Adrenal gland (tissue), 12 donors: ENCODE results near the gene ARFIP2. TPM values are rescaled to one million over a fixed set of nuclear protein-coding genes. Genes with fewer than 3 reads are reported as not detected.

Experiments used
- DNase-seq, 7 donors: peaks; one replicate each; pipeline ENCODE4 v3.0.0-alpha.2; 2019 to 2020
- H3K27ac ChIP-seq, 5 donors: fragments of 200-600 bp; sonication (generic) in 4 of 5; 1 replicate in 3 of 5; 2 replicates in 2 of 5; pipeline versions ENCODE4 v1.5.1 to v1.8.0; 2016 to 2020; ENCODE audit warnings: mild to moderate bottlenecking in 1 of 5
- H3K27me3 ChIP-seq: fragments of 200-600 bp; 2 replicates; pipeline ENCODE4 v1.8.0; 2021
- H3K36me3 ChIP-seq, 2 donors: fragments of 200-600 bp; replicated peaks in 1 of 2; 1 replicate in 1 of 2; 2 replicates in 1 of 2; pipeline versions ENCODE4 v1.5.1 to v1.8.0; 2018 to 2022
- H3K4me1 ChIP-seq, 2 donors: fragments of 200-600 bp; replicated peaks in 1 of 2; 1 replicate in 1 of 2; 2 replicates in 1 of 2; pipeline versions ENCODE4 v1.5.1 to v1.8.0; 2018 to 2021
- H3K4me3 ChIP-seq, 4 donors: fragments of 200-600 bp; sonication (generic) in 3 of 4; one replicate each; pipeline ENCODE4 v1.5.1; 2016 to 2018
- H3K9me3 ChIP-seq, 3 donors: fragments of 200-600 bp; sonication (generic) in 1 of 3; replicated peaks in 1 of 3; 1 replicate in 2 of 3; 2 replicates in 1 of 3; pipeline versions ENCODE4 v1.5.1 to v1.8.0; 2016 to 2021
- CTCF ChIP-seq, 6 experiments: fragments of 450-650 bp in 4 of 6; fragments of 200-600 bp in 2 of 6; sonication (generic) in 1 of 6; IDR thresholded peaks; 1 replicate in 5 of 6; 2 replicates in 1 of 6; pipeline versions ENCODE4 v1.5.1 to v1.8.0; 2016 to 2021; ENCODE audit warnings: antibody characterized with exemption in 6 of 6, mild to moderate bottlenecking in 2 of 6, moderate library complexity in 1 of 6
- POLR2A ChIP-seq, 2 donors: fragments of 450-650 bp; IDR thresholded peaks; one replicate each; pipeline ENCODE4 v1.6.1; 2017; ENCODE audit warnings: antibody characterized with exemption in 2 of 2, mild to moderate bottlenecking in 2 of 2, moderate library complexity in 1 of 2
- WGBS, 4 donors: extraction: QIAGEN DNeasy Blood & Tissue Kit in 2 of 4; methylation state at CpG; one replicate each; pipeline versions ENCODE4 v1.1.5 to v1.1.7; 2013 to 2017; 5-methylcytosine and 5-hydroxymethylcytosine counted together
- intact Hi-C, 2 donors: fragments of 100-400 bp; cut with DNase I; formaldehyde crosslinking; loops; one replicate each; pipeline versions ENCODE4 v1.14.1 to v1.15.0; 2022 to 2023
- polyA plus RNA-seq, 3 donors: library from polyadenylated mRNA; stranded (reverse); fragments of 200-250 nt in 2 of 3; fragments of 350-450 nt in 1 of 3; fragmentation: Illumina TruSeq in 1 of 3; extraction: RNeasy Lipid Tissue Mini Kit (QIAGEN cat#74804) in 1 of 3; gene quantifications; one replicate each; pipeline ENCODE4 v1.2.3, GENCODE V29; 2013 to 2014
- total RNA-seq, 9 donors: library from RNA; depleted of rRNA in 4 of 9; stranded (reverse); fragments of >200 nt in 4 of 9; fragments of 120-200 nt in 1 of 9; fragmentation: NEBNext Ultra II Directional in 1 of 9; extraction: Animal tissue kit (Norgen Biotek cat#: 25700) in 1 of 9; gene quantifications; one replicate each; pipeline versions ENCODE4 v1.1.0 to v1.2.4, GENCODE V29; 2013 to 2023
- donor health status: healthy with polysubstance abuse.
- donor health status: Bipolar disorder and iron deficiency.
- donor health status: DM: yes; HTN: yes; CAD: no.
- donor health status: DM: no; HTN: no; CAD: no.
- donor health status: DM: no; HTN: no; CAD: no.
- donor health status: DM: yes; HTN: yes; CAD: no.

The ARFIP2 gene
- total and polyA plus RNA-seq, 12 donors, result 47.4 to 108 (median 59.2) TPM

DNA sequence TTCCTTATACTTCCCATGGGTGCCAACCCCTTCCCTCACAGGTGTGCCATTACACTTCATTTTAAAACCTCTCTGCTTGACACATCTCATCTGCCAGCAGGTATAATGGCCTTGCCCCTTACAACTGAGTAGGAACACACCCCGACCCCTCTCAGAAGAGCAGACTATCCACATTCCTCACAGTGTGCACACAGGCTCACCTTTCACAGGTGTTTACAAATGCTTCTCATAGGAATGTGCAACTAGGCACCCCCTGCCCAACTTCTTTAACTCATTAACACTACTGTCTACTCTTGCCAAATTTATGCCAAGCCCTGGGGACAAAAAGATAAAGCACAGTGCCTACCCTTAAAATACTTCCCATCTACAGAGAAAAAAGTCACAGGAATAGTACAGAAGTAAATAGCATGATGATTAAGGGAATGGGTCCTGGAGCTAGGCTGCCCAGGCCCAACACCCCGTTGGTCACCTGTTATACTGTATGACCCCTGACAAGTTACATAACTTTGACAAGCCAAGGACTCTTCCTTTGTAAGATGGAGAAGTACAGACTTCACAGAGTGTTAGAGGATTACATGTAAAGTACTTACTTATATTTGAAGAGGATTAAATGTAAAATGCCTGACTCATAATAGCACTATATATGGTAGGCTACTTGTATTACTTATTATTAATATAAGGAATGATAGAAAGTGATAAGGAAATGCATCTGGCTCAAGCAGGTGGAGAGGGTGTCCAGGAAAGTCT is 22.6 kb downstream of the ARFIP2 start:
- intact Hi-C loops, result no loop called here
- no peaks in the 10 kb centered on the region for H3K4me1 ChIP-seq
- H3K9me3 ChIP-seq, result no peaks in the 10 kb centered on the region
- H3K36me3 ChIP-seq, result peaks cover 0 to 50% of the 10 kb centered on the region in 2 donors
- no peak for DNase-seq
- H3K27me3 ChIP-seq, result no peaks in the 10 kb centered on the region
- 66 to 86% (median 78%) methylated on average over 2 of the region's 2 CpGs for WGBS, 4 donors
- H3K27ac ChIP-seq, result no peak overlapping the region
- TF ChIP-seq POLR2A (IDR thresholded peaks at IDR 0.05) (no peak), CTCF (IDR thresholded peaks at IDR 0.05) (no peak)
- no peak overlapping the region for H3K4me3 ChIP-seq

DNA sequence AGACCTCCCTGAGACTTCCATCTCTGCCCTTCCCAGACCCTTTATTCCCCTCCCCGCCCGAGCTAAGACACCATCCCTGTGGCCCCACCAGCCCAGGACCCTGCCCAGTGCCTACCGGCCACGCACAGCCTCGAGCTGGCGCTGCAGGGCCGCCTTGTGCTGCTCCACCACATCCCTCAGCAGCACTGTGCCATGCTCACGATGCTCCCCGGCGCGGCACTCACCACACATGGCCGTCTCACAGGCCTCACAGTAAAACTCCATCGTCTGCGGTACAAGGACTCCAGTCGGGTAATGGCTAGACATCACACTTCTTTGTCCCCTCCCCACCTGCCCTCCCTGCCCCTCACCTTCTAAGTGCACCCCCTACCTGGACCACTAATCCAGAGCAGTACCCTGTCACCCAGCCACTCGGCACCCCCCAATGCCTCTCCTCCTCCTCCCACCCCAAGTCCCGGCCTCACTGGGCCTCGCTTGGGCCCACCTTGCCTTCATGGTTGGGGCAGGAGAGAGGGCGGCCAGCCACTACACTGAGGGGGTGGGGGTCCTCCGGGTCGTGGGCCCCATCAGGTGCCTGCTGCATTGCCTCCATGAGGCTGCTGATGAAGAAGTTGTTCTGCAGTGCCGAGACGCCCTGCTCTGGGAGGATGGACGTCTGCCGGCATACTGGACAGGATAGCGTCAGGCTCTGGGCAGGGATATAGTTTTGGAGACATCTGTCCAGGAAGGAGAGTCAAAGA is 23.4 kb downstream of the ARFIP2 start:
- no peak for DNase-seq
- H3K27ac ChIP-seq, result no peak overlapping the region
- no peaks in the 10 kb centered on the region for H3K9me3 ChIP-seq
- H3K36me3 ChIP-seq, result peaks cover 0 to 52% of the 10 kb centered on the region in 2 donors
- WGBS, 4 donors, result 94 to 97% (median 95%) methylated on average over 23 to 26 of the region's 26 CpGs
- H3K4me1 ChIP-seq, result no peaks in the 10 kb centered on the region
- intact Hi-C loops, result no loop called here
- no peak overlapping the region for H3K4me3 ChIP-seq
- no peaks in the 10 kb centered on the region for H3K27me3 ChIP-seq
- TF ChIP-seq POLR2A (IDR thresholded peaks at IDR 0.05), result no peak

DNA sequence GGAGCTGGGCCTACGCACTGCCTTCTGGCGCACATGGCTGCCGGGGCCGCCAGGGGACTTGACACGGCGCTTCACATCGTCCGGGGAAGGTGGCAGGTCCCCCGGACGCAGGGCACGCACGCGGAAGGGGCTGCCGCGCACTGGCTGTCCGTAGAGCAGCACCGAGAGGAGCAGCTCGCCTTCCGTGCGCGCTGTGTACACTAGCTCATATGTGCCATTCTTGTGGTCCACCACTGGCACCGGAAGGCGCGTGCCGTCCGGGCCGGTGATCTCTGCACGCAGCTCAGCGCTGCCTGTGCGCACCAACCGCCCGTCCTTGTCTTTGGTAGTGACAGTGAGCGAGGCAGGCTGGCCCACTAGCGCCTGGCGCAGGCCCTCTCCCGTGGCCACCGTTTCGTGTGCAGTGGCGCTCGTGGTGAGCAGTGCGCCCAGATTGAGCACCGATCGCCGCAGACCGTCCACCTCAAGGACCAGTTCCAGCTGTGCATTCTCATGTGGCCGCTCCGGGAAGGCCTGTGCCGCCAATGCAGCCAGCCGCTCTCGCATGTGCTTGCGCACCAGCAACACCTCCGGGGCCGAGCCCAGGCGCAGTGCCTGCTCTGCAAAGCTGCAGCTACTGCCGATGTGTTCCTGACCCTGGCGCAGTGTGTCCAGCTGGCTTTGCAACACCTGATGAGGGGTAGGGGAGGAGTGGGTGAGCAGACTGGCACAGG is 24.6 kb downstream of the ARFIP2 start:
- no peaks in the 10 kb centered on the region for H3K27me3 ChIP-seq
- H3K9me3 ChIP-seq, result no peaks in the 10 kb centered on the region
- TF ChIP-seq POLR2A (IDR thresholded peaks at IDR 0.05), result no peak
- TF ChIP-seq CTCF (IDR thresholded peaks at IDR 0.05), result no peak
- no peak for DNase-seq
- no peaks in the 10 kb centered on the region for H3K4me1 ChIP-seq
- intact Hi-C loops, result no loop called here
- H3K27ac ChIP-seq, result no peak overlapping the region
- no peak overlapping the region for H3K4me3 ChIP-seq
- peaks cover 0 to 63% of the 10 kb centered on the region in 2 donors for H3K36me3 ChIP-seq
- 94 to 96% (median 96%) methylated on average over 10 to 56 of the region's 56 CpGs for WGBS, 4 donors

DNA sequence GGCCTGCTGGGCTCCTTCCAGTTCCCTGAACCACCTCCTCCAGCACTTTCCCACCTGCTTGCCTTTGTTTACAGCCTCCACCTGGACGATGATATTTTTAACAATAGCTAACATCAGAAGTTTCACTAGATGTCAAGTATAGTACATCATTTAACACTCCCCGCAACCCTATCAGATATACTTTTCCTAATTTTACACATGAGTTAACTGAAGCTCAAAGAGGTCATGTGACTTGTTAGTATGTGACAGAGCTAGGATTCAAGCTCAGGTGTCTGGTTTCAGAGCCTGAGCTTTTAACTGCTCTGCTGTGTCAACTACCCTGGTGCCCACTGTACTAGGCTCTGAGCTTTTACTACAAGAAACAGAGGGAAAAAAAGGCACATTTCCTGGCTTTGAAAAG is 26.1 kb downstream of the ARFIP2 start:
- no peak for DNase-seq
- Histone ChIP-seq H3K27ac (no peak overlapping the region), H3K4me1 (no peaks in the 10 kb centered on the region), H3K4me3 (no peak overlapping the region), H3K27me3 (no peaks in the 10 kb centered on the region), H3K9me3 (no peaks in the 10 kb centered on the region), H3K36me3 (peaks cover 0 to 78% of the 10 kb centered on the region in 2 donors)
- intact Hi-C loops, result no loop called here
- no peak for TF ChIP-seq CTCF (IDR thresholded peaks at IDR 0.05)
- TF ChIP-seq POLR2A (IDR thresholded peaks at IDR 0.05), result no peak
- WGBS, 4 donors, result 52 to 92% (median 87%) methylated on average over 2 of the region's 2 CpGs
